Muscle of leg (tissue), 11 donors: ENCODE data around the gene BRINP1. TPM values are rescaled to one million over a fixed set of nuclear protein-coding genes. Genes with fewer than 3 reads are reported as not detected.

Experiments used
- DNase-seq: peaks from one replicate; pipeline ENCODE4 v3.0.0; 2013
- H3K27ac ChIP-seq: one replicate; pipeline ENCODE4 v1.5.1; 2013; ENCODE audit warnings: mild to moderate bottlenecking, low read length, control low read depth
- H3K27me3 ChIP-seq: one replicate; pipeline ENCODE4 v1.6.1; 2013; ENCODE audit warnings: low read length; ENCODE audit not compliant: control insufficient read depth, insufficient read depth
- H3K36me3 ChIP-seq: one replicate; pipeline ENCODE4 v1.6.1; 2013; ENCODE audit warnings: low read length; ENCODE audit not compliant: control insufficient read depth, insufficient read depth
- H3K4me1 ChIP-seq: one replicate; pipeline ENCODE4 v1.6.1; 2013; ENCODE audit warnings: low read length; ENCODE audit not compliant: control insufficient read depth, insufficient read depth
- H3K4me3 ChIP-seq: one replicate; pipeline ENCODE4 v1.5.1; 2013; ENCODE audit warnings: low read length, control low read depth
- H3K9me3 ChIP-seq: replicated peaks from 2 replicates; pipeline ENCODE4 v1.6.1; 2013; ENCODE audit warnings: low read depth, low read length; ENCODE audit not compliant: control insufficient read depth
- WGBS: methylation state at CpG from one replicate; pipeline ENCODE4 v1.1.5; 2013; ENCODE audit warnings: missing lambda C conversion rate; ENCODE audit not compliant: insufficient coverage; 5-methylcytosine and 5-hydroxymethylcytosine counted together
- polyA plus RNA-seq, 8 donors: library from polyadenylated mRNA; unstranded; fragments of 120-200 nt; gene quantifications; one replicate each; pipeline versions ENCODE4 v1.2.1 to v1.2.3, GENCODE V29; 2013; ENCODE audit warnings: inconsistent platforms in 1 of 8, low replicate concordance in 1 of 8; ENCODE audit not compliant: insufficient read length in 8 of 8, insufficient read depth in 1 of 8
- total RNA-seq: library from RNA; stranded (reverse); fragments of 120-200 nt; gene quantifications from one replicate; pipeline ENCODE4 v1.2.4, GENCODE V29; 2013

The BRINP1 gene
- total and polyA plus RNA-seq, 9 donors, result 0.06 to 1.4 (median 0.18) TPM

GRCh38 chr9:119156354-119156753, 212.9 kb downstream of the BRINP1 start:
- no peak for DNase-seq
- WGBS, result 84% methylated on average over 2 of the region's 3 CpGs
- Histone ChIP-seq H3K4me1 (no peaks in the 10 kb centered on the region), H3K4me3 (no peak overlapping the region), H3K27ac (no peak overlapping the region), H3K9me3 (no peaks in the 10 kb centered on the region), H3K27me3 (no peaks in the 10 kb centered on the region), H3K36me3 (no peaks in the 10 kb centered on the region)

DNA sequence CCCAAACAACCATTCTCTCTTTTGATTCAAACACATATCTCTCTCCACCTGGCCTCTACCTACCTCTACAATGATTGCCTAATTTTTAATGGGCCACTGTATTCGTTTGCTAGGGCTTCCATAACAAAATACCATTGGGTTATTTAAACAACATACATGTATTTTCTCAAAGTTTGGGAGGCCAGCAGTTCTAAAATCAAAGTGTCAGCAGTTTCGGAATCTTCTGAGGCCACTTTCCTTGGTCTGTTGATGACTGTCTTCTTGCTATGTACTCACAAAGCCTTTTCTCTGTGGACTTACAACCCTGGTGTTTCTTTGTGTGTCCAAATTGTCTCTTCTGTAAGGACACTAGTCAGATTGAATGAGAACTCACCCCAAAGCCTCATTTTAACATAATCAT, 214.7 kb downstream of the BRINP1 start:
- Histone ChIP-seq H3K27me3 (no peaks in the 10 kb centered on the region), H3K36me3 (no peaks in the 10 kb centered on the region), H3K27ac (no peak overlapping the region), H3K9me3 (no peaks in the 10 kb centered on the region), H3K4me3 (no peak overlapping the region), H3K4me1 (no peaks in the 10 kb centered on the region)
- no peak for DNase-seq
- 85% methylated on average over 2 of the region's 2 CpGs for WGBS

- WGBS, result 80% methylated on average over 1 of the region's 2 CpGs
- H3K27ac ChIP-seq, result no peak overlapping the region
- DNase-seq, result no peak
These were observed 215.8 kb downstream of the BRINP1 start for GRCh38 chr9:119153402-119153801.

DNA sequence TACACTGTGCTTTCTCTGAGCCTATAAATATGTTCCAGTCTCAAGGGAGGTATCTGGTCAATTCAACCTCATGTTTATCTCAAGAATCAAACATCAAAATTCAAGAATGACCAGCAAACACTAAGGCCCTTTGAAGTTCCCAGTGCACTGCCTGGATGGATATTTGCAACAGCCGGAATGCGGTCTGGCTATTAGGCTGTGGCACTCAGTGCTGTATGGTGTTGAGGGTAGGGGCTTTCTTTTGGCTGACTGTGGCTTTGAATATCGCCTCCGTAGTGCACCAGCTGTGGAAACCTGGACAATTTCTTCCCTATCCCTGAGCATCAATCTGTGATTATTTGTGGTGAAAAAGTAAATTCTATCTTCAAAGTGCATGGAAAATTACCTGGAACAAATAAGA, 220.4 kb downstream of the BRINP1 start:
- Histone ChIP-seq H3K27ac (no peak overlapping the region), H3K4me1 (no peaks in the 10 kb centered on the region), H3K4me3 (no peak overlapping the region), H3K27me3 (no peaks in the 10 kb centered on the region), H3K36me3 (no peaks in the 10 kb centered on the region), H3K9me3 (no peaks in the 10 kb centered on the region)
- no CpG with 5 or more reads among the region's 4 CpGs for WGBS
- DNase-seq, result no peak

More at GRCh38 chr9:119153402-119153801, 215.8 kb downstream of the BRINP1 start:
- H3K4me3 ChIP-seq, result no peak overlapping the region
- H3K4me1 ChIP-seq, result no peaks in the 10 kb centered on the region
- H3K36me3 ChIP-seq, result no peaks in the 10 kb centered on the region
- no peaks in the 10 kb centered on the region for H3K9me3 ChIP-seq
- no peaks in the 10 kb centered on the region for H3K27me3 ChIP-seq

- 86% methylated on average over 1 of the region's 2 CpGs for WGBS
- no peak overlapping the region for H3K27ac ChIP-seq
- no peaks in the 10 kb centered on the region for H3K9me3 ChIP-seq
- no peaks in the 10 kb centered on the region for H3K27me3 ChIP-seq
- DNase-seq, result no peak
- no peak overlapping the region for H3K4me3 ChIP-seq
- no peaks in the 10 kb centered on the region for H3K36me3 ChIP-seq
- H3K4me1 ChIP-seq, result no peaks in the 10 kb centered on the region
These were observed 231.8 kb downstream of the BRINP1 start for GRCh38 chr9:119137479-119137878.

DNA sequence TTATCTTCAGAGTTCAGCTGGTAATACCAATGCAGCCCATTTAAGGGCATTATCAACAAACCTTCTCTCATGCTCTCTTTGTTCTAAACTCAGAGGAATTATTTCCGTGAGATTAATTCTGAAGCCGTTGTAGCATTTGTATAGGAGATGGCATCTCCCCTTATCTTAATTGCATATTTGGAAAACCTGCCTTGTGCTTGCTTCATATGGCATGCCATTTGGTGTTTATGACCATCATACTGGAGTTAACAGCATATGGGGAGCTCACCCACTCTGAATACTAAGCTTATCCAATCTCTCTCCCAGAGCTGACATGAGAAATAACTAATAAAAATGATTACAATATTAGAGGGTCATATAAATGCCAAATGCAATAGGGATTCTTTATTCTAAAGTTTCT, 243.2 kb downstream of the BRINP1 start:
- Histone ChIP-seq H3K36me3 (no peaks in the 10 kb centered on the region), H3K9me3 (no peaks in the 10 kb centered on the region), H3K4me3 (no peak overlapping the region), H3K27ac (no peak overlapping the region), H3K4me1 (no peaks in the 10 kb centered on the region), H3K27me3 (no peaks in the 10 kb centered on the region)
- WGBS, result no CpG with 5 or more reads among the region's 2 CpGs
- no peak for DNase-seq

DNA sequence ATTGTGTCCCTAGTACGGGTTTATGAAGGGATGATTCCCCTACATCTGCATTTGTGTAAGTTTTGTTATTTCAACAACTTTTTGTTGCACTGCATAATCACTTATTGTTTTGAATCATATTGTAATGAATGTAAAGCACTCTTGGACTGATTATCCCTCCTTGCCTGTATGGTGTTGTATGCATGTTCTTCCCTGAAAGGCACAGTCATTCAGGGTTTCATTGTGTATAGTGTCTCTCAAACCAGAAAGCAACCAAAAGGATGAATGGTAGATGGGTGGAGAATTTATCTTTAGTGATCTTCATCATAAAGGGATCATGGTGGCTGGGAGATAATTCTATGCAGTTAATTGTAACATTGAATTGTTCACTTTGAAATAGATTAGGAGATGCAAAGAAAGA, 247.3 kb downstream of the BRINP1 start:
- Histone ChIP-seq H3K4me3 (no peak overlapping the region), H3K9me3 (no peaks in the 10 kb centered on the region), H3K4me1 (no peaks in the 10 kb centered on the region), H3K27ac (no peak overlapping the region), H3K27me3 (no peaks in the 10 kb centered on the region), H3K36me3 (no peaks in the 10 kb centered on the region)
- no peak for DNase-seq
- no CpG with 5 or more reads among the region's 1 CpG for WGBS

DNA sequence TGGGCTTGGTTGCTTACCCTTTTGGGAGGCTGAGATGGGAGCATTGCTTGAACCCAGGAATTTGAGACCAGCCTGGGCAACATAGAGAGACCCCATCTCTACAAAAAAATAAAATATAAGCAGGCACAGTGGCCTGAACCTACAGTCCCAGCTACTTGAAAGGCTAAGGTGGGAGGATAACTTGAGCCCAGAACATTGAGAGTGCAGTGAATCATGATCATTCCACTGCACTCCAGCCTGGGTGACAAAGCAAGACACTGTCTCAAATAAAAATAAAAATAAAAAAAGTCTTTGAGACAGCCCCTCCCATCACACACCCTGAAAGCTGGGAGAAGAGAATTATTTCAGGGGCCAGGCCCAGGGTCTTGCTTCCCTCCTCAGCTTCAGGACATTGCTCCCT, 251.8 kb downstream of the BRINP1 start:
- Histone ChIP-seq H3K27me3 (no peaks in the 10 kb centered on the region), H3K9me3 (no peaks in the 10 kb centered on the region), H3K4me1 (no peaks in the 10 kb centered on the region), H3K36me3 (no peaks in the 10 kb centered on the region), H3K27ac (no peak overlapping the region), H3K4me3 (no peak overlapping the region)
- DNase-seq, result no peak
